HTR-8/SVneo (cell line): ENCODE results near the gene TMEM186.
"Not testable (repeated sequence)": the region's sequence is repeated elsewhere in the genome, so short reads cannot be mapped to it uniquely, and the experiment has no call there.

ENCODE experiments used
- DNase-seq: peaks from one replicate; pipeline ENCODE4 v3.0.0; 2011; ENCODE audit warnings: low spot score, mixed read lengths; ENCODE audit not compliant: insufficient read length
- FAIRE-seq: peaks from 2 replicates; lab custom pipeline; 2011; peaks lifted over from hg19 to GRCh38; lab: Jason Lieb, UNC

Gene TMEM186, protein sequence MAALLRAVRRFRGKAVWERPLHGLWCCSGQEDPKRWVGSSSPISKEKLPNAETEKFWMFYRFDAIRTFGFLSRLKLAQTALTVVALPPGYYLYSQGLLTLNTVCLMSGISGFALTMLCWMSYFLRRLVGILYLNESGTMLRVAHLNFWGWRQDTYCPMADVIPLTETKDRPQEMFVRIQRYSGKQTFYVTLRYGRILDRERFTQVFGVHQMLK

DNA sequence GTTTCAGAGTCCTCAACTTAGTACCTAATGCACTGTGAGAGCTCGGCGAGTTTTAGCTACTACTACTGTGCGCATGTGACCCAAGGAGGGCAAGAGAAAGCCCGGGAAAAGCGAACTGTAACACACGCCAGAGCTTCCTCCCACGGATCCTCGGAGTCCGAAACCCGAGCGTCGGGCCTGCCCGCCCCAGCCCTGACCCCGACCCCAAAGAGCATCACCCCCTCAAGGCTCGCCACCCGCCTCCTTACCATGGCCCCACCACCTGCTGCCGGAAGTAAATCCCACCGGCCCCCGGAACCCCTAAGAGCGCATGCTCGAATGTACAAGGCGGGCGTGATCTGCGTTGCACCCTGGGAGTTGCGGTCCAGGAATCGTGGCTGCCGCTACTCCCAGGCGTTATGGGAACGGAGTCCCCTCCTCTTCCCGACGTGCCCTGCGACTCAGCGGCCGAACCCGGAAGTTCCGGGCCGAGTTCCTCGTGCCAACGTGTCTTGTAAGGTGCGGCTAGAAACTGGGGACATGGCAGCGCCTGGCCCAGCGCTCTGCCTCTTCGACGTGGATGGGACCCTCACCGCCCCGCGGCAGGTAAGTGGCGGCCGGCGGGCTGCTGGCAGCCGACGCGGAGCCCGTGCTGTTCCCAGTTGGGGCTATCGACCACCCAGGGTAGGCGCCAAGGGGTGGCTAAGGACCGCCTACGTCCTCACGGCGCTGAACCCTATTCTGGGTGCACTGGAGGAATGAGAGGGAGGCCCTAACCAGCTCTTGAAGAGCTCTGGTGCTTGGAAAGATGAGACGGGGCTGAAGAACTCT, at the start of gene TMEM186, which contains the start of gene PMM2:
TSS of gene TMEM186 (minus strand) at position 276 of the 810 bp plus-strand sequence. CDS start at position 251, 25 bp downstream.
TSS of gene PMM2 (plus strand) at position 476 of the 810 bp plus-strand sequence. CDS start at position 520, 44 bp downstream.
- peak; percentile 85 for FAIRE-seq
- DNase-seq, result peak; percentile 99

DNA sequence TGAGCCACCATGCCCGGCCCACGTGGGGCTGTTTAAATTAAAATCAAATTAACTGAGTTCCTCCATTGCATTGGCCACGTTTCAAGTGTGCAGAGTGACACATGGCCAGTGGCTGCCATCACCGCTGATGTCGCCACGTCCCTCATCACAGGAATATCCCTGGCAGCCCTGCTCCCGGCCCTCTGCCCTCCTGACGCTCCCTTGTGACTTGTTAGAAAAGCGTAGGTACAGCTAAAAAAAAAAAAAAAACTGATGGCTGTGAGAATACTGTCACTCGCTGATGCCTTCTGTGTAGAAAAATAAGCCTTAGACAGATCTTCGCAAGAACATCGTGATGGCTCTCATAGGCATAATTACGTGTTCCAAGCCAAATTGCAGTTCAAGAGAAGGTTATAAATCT, 49.7 kb upstream of the TMEM186 start:
- no peak for FAIRE-seq
- DNase-seq, result no peak

DNA sequence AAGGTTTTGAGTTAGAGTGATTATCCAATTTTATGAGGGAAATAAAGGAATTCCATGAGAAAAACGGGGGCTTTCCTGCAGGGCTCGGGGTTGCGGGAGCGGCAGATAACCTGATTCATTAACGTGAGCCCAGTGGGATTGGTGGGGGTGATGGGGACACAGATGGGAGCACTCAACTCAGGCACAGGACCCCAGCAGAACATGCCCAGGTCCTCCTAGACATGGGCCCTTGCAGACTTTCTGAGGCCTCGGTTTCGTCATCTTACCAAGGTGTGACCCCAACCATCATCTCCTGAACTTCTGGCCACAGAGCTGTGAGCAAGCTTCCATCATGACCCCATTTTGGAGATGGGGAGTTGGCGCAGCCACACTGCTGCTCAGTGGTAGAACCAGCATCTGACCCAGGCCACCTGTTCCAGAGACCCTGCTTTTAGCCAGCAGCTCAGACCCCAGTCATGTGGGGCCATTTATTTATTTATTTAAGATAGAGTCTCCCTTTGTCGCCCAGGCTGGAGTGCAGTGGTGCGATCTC, 49.0 kb upstream of the TMEM186 start:
- FAIRE-seq, result no peak

DNA sequence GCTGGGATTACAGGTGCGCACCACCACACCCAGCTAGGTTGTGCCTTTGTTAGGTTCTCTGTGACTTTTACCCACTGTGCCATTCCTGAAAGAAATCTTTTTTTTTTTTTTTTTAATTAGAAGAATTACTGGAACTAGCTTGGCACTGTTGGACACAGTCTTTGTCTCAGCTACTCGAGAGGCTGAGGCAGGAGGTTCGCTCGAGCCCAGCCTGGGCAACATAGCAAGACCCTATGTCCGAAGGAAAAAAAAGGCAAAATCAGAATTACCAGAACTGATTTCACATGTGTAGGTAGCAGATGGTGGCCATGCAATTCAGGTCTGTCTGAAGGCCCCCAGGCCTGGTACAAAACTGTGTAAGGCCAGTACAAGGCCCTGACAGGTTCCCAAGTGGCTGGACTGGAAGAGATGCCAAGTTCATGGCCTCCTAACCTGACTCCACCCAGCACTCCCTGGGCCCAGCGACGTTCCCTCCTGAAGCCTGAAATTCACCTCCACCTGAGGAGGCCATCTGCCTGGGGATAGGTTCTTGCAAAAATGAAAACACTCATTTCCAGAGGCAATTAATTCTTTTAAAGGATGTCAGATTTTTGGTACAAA, 48.4 kb upstream of the TMEM186 start:
- DNase-seq, result no peak
- FAIRE-seq, result no peak

More for the DNA sequence above, 49.0 kb upstream of the TMEM186 start:
- no peak for DNase-seq

DNA sequence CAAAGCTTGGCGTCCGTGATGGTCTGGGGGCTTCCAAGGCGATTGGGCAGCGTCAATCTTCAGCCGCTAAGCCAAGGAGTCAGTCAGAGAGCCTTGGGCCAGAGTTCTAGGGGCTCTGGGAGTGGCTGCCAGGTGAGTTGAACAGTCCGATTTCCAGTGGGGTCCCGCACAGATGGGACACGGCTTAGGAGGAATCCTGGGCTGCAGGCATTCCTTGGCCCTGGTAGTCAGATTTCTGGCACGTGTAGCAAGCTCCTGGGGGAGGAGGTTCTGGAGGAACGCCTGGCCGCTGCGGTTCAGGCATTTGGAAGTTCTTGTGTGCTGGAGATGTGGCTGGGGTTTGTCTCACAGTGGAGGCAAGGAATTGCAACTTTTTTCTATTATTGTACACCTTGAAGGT, 45.9 kb upstream of the TMEM186 start:
- not testable (repeated sequence) for DNase-seq, FAIRE-seq

DNA sequence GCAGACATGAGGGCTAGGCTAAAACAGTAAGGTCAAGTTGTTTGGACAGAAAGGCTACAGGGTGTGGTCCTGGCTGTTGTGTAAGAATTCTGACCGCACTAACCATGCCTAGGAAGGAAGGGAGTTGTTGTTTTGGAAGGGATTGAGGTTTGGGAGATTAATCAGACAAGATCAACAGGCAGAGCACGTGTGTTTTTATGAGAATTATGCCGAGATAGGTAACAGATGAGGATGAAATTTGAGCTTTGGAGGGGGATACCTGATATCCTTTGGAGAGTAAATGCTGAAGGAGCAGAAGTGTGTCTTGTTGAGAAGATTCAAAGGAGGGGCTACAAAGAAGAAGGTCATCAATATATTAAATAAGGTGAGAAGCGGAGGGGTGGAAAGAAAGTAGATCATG, 44.6 kb upstream of the TMEM186 start:
- not testable (repeated sequence) for FAIRE-seq, DNase-seq

DNA sequence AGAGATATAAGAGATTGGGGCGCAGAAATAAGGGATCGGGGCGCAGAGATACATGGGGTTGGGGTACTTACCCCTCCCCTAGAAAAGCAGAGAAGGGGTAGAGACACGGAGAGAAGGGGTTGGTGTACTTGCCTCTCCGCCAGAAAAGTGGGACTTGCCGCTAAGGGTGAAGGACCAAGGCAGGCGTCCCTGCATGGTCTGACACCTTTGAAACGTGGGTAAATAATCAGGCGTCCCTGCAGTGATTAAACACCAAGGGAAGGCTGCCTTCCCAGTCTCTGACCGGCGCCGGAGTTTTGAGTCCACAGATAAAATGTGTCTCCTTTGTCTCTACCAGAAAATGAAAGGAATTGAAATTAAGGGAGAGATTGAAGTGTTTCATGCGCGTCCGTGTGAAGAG, 40.2 kb upstream of the TMEM186 start:
- FAIRE-seq, DNase-seq: not testable (repeated sequence)

DNA sequence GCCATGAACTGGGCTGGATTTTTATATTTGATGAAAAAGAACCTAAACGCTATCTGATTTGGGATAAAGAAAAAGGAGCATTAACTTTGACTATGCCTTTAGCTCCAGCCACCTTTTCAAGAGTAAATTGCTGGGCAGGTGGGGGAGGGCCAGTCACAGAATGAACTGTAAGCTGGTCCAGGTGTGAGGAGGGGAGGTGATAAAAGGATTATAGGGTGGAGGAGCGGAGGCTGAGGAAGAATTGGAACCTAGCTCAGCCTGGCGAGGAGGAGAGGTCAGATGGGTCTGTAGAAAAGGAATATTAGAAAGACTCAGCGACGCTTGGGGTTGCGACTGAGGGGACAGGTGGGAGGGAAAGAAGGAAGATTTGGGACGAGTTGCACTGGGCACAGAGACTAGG, 39.4 kb upstream of the TMEM186 start:
- not testable (repeated sequence) for DNase-seq, FAIRE-seq

DNA sequence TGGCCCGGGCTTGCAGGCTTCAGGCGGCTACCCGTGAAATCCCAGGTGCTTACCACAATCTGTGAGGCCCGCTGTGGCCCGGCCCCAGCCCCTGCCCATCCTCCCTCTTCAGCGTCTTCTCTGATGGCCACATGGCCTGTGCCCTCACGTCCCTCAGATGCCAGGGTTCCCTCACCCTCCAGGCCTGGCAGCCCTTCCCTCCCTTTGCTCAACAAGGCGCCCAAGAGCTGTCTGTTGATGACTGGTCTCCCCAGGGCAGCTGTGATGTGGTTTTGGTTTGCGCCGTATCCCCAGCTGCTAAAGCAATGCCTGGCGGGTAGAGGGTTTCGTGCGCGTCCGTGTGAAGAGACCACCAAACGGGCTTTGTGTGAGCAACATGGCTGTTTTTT, 35.3 kb upstream of the TMEM186 start:
- DNase-seq, result no peak

DNA sequence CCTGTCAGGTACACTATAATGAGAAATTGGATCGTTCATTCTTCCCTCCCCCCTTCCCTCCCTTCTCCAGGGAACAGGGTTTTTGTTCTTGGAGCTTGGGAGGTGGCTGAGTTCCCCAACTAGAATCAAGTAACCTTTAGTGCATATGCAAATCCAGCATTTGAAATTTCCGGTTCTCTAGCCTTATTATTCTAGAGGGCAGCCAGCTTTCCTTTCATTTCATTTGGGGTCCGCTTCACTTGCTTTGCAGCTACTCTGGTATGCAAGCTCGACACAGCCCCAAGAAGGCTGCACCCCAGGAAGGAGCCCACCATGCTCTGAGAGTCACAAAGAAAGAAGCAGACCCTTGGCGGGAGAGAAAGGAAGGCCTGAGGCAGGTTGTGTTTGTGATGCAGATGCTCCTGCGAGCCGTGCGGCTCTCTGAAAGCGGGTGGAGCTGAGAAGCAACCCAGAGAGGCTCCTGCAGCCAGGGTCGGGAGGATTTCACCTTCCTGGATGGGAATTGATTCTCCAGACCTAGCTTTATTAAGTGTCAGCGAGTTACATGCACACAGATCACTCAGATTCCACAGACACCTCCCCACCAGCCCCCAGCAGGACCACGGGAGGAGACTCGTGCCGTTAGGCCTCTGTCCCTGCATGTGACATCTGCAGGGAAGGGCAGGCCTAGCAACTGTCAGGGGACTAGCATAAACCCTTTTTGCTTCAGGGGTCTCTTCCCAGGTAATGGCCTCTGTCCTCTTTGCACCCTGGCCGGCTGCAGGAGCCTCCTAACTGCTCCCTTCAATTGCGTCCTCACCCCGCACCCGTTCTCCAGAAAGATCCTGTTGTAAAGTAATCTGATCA, 34.7 kb upstream of the TMEM186 start:
- FAIRE-seq, result no peak
- DNase-seq, result no peak

More for the DNA sequence above, 35.3 kb upstream of the TMEM186 start:
- no peak for FAIRE-seq

DNA sequence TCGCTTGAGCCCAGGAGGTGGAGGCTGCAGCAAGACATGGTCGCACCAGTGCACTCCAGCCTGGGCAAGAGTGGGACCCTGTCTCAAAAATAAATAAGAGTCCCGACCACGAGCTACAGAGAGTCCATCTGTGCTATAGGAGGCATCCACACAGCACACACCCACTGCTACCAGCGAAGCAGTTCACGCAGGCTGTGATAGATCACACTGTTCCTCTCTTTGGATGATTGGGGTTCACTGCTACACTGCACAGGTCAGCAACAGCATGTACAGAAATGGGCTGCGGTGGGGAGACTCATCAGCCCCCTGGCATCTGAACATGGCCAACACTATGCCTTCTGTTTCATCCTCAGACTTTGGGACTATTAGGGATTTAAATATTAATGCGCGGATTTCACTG, 34.0 kb upstream of the TMEM186 start:
- DNase-seq (no peak), FAIRE-seq (no peak)

DNA sequence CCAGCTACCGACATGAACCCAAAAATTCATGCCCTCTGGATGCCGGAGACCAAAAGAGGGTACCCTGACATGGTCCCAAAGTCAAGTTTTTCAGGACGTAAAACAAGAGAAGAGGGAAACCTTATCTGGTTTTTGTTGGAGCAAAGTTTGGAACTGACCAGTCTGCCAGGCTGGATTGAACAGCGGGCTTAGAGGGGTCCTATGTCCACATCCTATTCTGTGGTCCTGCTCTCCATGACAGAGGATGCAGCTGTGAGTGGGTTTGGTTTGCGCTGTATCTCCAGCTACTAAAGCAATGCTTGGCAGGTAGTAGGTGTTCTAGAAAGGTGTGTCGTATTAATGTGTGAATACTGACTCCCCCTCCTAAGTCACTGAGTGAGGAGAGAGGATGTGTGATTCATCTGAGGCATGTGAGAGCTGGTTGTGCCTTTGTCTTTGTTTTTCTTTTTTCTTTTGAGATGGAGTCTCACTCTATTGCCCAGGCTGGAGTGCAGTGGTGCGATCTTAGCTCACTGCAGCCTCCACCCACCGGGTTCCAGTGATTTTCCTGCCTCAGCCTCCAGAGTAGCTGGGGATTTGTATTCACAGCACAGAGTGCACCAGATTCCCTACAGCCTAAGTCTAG, 31.2 kb upstream of the TMEM186 start:
- FAIRE-seq, result no peak
- no peak for DNase-seq

DNA sequence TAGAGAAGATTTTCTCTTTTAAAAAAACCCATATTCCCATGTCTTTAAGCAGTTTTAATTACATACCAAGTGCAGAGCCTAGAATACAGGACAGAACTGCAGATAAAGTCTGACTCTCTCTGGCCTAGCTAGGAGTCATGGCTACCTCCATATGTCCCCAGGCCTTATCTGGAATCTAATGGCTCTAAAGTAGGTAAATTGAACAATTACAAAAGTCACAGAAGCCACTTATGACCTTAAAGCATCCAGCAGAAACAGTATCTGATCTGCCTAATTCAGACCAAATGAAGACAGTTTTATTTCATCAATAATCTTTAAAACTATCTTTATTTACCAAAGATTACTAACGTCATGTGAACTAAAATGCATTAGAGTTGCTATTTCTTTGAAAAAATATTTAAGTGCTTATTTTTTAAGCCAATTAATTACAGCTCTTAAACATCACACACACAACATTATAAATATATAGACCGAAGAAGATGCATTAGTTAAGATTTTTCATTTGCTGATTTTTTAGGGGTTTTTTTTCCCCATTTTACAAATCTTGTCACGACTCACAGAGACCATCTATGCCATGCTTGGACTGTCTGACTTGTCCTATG, 28.9 kb upstream of the TMEM186 start:
- FAIRE-seq (no peak), DNase-seq (no peak)

DNA sequence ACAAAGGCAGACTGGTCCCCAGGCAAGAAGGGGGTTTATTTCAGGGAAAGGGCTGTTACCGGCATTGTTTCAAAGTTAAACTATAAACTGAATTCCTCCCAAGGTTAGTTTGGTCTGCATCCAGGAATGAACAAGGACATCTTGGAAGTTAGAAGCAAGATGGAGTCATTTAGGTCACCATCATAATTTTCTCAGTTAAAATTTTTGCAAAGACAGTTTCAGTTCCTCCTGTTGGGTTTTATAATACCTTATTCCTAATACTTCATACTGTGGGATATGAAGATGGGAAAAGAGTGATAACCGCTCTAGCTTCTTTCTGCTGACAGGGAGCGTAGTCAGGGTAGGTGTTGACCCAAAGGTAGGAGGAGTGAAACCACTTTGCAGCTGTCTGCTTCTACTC, 25.0 kb upstream of the TMEM186 start:
- DNase-seq (no peak), FAIRE-seq (no peak)

DNA sequence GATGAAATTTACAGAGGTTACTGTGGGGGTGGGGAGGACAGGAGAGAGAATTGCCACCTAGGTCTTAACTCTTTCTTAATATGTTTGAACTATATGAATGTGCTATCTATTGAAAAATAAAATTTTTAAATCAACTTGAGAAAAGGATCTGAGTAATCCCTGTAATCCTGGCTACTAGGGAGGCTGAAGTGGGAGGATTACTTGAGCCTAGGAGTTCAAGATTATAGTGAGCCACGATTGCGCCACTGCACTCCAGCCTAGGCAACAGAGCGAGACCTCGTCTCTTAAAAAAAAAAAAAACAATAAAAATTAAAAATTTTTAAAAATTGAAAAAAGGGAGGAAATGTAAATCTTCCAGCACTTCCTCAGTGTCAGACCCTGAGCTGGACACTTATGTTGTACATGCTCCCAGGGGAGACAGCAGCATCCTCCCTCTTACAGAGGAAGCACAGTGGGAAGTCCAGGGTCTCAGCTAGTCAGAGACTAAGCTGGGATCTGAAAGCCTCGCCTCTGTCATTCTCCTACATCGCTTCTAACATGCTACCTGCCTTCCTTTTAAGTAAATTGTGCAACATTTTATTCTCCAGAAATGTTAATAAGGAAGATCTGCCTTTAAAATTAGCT, 22.1 kb upstream of the TMEM186 start:
- FAIRE-seq (no peak), DNase-seq (no peak)

DNA sequence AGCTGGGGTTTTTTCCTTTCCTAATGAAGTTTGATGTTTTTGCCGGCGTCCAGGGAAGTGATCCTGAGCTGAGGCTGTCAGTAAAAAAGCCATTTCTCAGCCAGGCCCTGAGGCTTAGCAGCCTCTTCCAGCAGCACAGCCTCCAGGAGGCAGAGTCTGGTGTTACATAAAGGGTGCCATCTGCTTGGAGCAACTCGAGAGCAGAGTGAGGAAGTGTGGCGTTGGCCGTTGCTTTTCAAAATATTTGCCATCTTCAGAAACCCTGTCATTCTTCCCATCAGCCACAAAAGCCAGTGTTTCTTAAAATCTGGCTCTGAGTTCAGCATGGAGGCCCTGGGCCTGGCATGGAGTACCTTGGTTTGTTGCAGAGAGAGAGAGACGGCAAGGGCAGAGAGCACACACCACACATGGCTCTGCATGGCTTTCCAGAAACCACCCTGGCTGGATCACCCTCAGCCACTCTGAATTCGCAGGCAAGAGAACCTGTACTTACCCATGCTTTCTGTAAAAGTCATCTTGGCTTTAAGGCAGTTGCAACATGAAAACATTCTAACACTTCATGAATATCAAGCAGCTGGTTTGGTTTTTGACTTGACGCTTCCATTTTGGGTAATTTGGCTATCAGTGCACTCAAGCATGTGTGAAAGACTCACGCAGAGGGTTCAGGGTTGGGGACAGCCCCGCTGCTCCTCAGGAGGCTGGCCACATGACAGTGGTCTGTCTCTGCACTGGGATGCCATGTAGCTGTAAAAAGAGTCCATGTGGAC, 21.2 kb upstream of the TMEM186 start:
- no peak for FAIRE-seq
- no peak for DNase-seq

DNA sequence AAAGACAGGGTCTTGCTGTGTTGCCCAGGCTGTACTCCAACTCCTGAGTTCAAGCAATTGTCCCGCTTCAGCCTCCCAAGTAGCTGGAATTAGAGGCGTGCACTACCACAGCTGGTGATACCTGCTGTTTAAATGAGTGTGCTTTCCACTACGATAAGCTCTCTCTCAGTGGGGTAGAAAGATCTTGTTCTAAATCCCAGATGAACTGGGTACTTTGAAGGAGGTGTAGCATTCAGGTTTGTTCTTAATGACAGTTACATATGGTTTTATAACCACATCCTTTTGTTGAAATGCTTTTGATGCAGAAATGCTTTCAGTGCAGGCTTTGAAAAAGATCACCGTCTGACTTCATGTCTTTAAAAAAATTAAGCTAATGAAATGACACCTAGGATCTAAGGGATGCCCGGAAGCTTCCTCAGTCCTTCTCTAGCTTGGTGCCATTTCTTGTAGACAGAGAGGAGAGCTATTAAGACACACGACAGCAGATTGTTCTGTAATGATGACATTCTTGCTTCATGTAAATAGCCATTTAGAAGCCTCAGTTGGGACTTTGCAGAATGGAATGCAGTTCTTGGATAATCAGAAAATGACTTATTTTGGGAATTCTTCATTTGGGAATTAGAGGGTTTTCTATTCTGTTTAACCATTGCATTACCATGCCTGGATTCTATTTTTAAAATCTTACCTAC, 19.7 kb upstream of the TMEM186 start:
- FAIRE-seq (no peak), DNase-seq (no peak)
